K562 (cell line): ENCODE measurements around the gene ATP1A3. TPM values are rescaled to one million over a fixed set of nuclear protein-coding genes. Genes with fewer than 3 reads are reported as not detected.

ENCODE experiments used
- ARHGAP35 ChIP-seq: fragments of 450-650 bp; IDR thresholded peaks from 2 replicates; pipeline ENCODE4 v1.6.1; 2018; ENCODE audit not compliant: partially characterized antibody
- CCNT2 ChIP-seq: IDR thresholded peaks from 2 replicates; pipeline ENCODE4 v1.6.1; 2011; ENCODE audit warnings: borderline replicate concordance, low read depth, mild to moderate bottlenecking, moderate library complexity, mixed read lengths, low read length; ENCODE audit not compliant: insufficient read length; ENCODE audit errors: extremely low read depth
- ETV5 ChIP-seq: sonication (generic); formaldehyde crosslinking; IDR thresholded peaks from 2 replicates; pipeline ENCODE4 v1.4.0; 2020; ENCODE audit warnings: low read depth, mild to moderate bottlenecking, missing genetic modification reagents
- FIP1L1 ChIP-seq: fragments of 200-400 bp; formaldehyde crosslinking; IDR thresholded peaks from 2 replicates; pipeline ENCODE4 v1.6.1; 2018; ENCODE audit warnings: mild to moderate bottlenecking, low read depth, low read length; ENCODE audit not compliant: poor library complexity, severe bottlenecking
- MCM3 ChIP-seq: fragments of 450-650 bp; IDR thresholded peaks from 2 replicates; pipeline ENCODE4 v1.6.1; 2016
- PTRF ChIP-seq: fragments of 450-650 bp; IDR thresholded peaks from 2 replicates; pipeline ENCODE4 v1.6.1; 2016; ENCODE audit warnings: mild to moderate bottlenecking, missing genetic modification characterization, missing compliant biosample characterization
- RBFOX2 ChIP-seq: fragments of 200-400 bp; formaldehyde crosslinking; IDR thresholded peaks from 2 replicates; pipeline ENCODE4 v1.6.1; 2017; ENCODE audit warnings: low read depth, mild to moderate bottlenecking, low read length, moderate library complexity
- SRF ChIP-seq, 2 experiments: fragments of 250-450, 450-650 bp in 1 of 2; sonication (Bioruptor Pico) in 1 of 2; sonication (generic) in 1 of 2; formaldehyde crosslinking; IDR thresholded peaks; 2 replicates each; pipeline versions ENCODE4 v1.5.0 to v1.5.1; 2020 to 2022; ENCODE audit warnings: mild to moderate bottlenecking in 1 of 2, missing genetic modification reagents in 1 of 2
- TEAD2 ChIP-seq: fragments of 450-650 bp; IDR thresholded peaks from 2 replicates; pipeline ENCODE4 v1.6.1; 2016; ENCODE audit warnings: missing genetic modification characterization, control low read depth, missing compliant biosample characterization
- ZFP1 ChIP-seq: fragments of 450-650 bp; formaldehyde crosslinking; IDR thresholded peaks from 2 replicates; pipeline ENCODE4 v1.4.0; 2020; ENCODE audit warnings: mild to moderate bottlenecking, mixed read lengths
- ZNF121 ChIP-seq: sonication (generic); formaldehyde crosslinking; conservative IDR thresholded peaks from 2 replicates; pipeline ENCODE4 v1.8.0; 2022; ENCODE audit warnings: missing genetic modification reagents
- ZNF253 ChIP-seq: fragments of 250-450 bp; sonication (Bioruptor Pico); conservative IDR thresholded peaks from 2 replicates; pipeline ENCODE4 v1.6.1; 2021; ENCODE audit warnings: mild to moderate bottlenecking
- ZNF282 ChIP-seq: sonication (generic); formaldehyde crosslinking; IDR thresholded peaks from 2 replicates; pipeline ENCODE4 v1.8.1; 2023; ENCODE audit warnings: missing genetic modification reagents
- ZNF311 ChIP-seq: fragments of 250-450 bp; sonication (Bioruptor Pico); IDR thresholded peaks from 2 replicates; pipeline ENCODE4 v1.4.0; 2020; ENCODE audit warnings: mild to moderate bottlenecking, moderate library complexity
- ZNF316 ChIP-seq: fragments of 450-650 bp; IDR thresholded peaks from 2 replicates; pipeline ENCODE4 v1.6.1; 2016
- ZNF408 ChIP-seq: fragments of 250-450 bp; sonication (Bioruptor Pico); IDR thresholded peaks from 2 replicates; pipeline ENCODE4 v1.4.0; 2020; ENCODE audit warnings: low read depth, mild to moderate bottlenecking, moderate library complexity
- polyA plus RNA-seq, 8 experiments: library from polyadenylated mRNA; depleted of rRNA in 4 of 8; stranded (reverse) in 5 of 8; unstranded in 3 of 8; fragments of >200 nt; fragmentation: Nextera tagmentation in 2 of 8; fragmentation: Illumina TruSeq in 1 of 8; extraction: Ambion mirVana in 2 of 8; extraction: Trizol in 1 of 8; gene quantifications; 2 replicates each; pipeline versions ENCODE4 v1.2.1 to v1.2.3, GENCODE V29; 2011 to 2014; ENCODE audit warnings: inconsistent platforms in 1 of 8, missing spikeins in 1 of 8
- total RNA-seq, 7 experiments: library from RNA; depleted of rRNA in 6 of 7; stranded (reverse); fragments of >200 nt in 6 of 7; fragmentation: Illumina TruSeq in 2 of 7; extraction: Trizol in 2 of 7; gene quantifications; 2 replicates each; pipeline versions ENCODE4 v1.2.1 to v1.2.3, GENCODE V29; 2011 to 2021; ENCODE audit warnings: low replicate concordance in 1 of 7
- TF ChIP-seq, protein P1 (sequence below): fragments of 450-650 bp; formaldehyde crosslinking; IDR thresholded peaks from 2 replicates; pipeline ENCODE4 v1.4.0; 2020; ENCODE audit warnings: mild to moderate bottlenecking, moderate library complexity
- TF ChIP-seq, protein P2 (sequence below): sonication (generic); formaldehyde crosslinking; IDR thresholded peaks from 2 replicates; pipeline ENCODE4 v1.8.0; 2022; ENCODE audit warnings: mild to moderate bottlenecking, missing genetic modification reagents
- TF ChIP-seq, protein P3 (sequence below): IDR thresholded peaks from 2 replicates; pipeline ENCODE4 v1.6.1; 2014; ENCODE audit warnings: antibody characterized with exemption
- TF ChIP-seq, protein P4 (sequence below): fragments of 450-650 bp; IDR thresholded peaks from 2 replicates; pipeline ENCODE4 v1.6.1; 2017; ENCODE audit warnings: antibody characterized with exemption, mild to moderate bottlenecking

The ATP1A3 gene
- total and polyA plus RNA-seq, 9 of the 15 experiments (the other 6 are each of a cell fraction or from before 2014, with no cell fraction given), result 0.03 to 1.0 (median 0.17) TPM; not detected in 3

DNA sequence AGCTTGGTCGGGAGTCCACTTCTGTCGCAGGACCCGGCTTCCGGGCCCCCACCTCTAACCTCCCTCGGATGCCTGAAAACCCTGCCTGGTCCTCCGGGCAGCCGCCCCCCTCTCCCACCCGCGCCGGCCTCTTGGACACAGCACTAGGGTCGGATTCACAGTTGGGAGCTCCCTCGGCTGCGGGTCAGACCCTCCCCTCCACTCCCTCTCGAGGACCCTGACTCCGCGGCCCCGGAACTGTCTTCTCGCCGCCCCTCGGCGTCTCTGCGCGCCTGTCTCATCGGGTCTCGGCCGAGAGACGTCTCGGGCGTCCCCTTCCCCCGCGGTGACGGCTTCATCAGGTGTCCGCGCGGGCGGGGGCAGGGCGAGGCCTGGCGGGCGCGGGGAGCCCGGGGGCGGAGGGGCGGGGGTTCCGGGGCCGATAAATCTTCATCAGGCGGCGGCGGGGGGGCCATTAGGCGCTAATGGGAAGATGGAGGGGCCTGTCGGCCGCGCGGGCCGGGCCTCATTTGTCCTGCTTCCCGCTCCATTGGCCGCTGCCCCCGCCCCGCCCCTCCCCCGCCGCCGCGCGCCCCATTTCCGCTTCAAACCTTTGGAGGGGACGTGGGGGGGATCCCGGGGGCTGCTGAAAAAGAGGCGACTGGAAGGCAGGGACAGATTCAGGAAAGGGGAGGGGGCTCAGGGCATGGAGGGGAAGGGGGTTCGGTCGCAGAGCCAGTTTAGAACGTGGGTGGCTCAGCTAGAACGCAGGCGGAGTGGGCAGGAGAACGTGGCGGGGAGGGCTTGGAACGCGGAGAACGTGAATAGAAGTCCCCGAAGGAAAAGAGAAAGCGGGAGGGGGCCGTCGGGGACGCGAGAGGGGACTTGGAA is 53.9 kb downstream of the ATP1A3 start (continued):
- no peak for TF ChIP-seq ARHGAP35
- TF ChIP-seq, protein P1, sequence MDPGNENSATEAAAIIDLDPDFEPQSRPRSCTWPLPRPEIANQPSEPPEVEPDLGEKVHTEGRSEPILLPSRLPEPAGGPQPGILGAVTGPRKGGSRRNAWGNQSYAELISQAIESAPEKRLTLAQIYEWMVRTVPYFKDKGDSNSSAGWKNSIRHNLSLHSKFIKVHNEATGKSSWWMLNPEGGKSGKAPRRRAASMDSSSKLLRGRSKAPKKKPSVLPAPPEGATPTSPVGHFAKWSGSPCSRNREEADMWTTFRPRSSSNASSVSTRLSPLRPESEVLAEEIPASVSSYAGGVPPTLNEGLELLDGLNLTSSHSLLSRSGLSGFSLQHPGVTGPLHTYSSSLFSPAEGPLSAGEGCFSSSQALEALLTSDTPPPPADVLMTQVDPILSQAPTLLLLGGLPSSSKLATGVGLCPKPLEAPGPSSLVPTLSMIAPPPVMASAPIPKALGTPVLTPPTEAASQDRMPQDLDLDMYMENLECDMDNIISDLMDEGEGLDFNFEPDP (CRISPR knock-in tag), result no peak
- no peak for TF ChIP-seq TEAD2
- no peak for TF ChIP-seq ZNF316
- no peak for TF ChIP-seq ZFP1
- TF ChIP-seq, protein P2, sequence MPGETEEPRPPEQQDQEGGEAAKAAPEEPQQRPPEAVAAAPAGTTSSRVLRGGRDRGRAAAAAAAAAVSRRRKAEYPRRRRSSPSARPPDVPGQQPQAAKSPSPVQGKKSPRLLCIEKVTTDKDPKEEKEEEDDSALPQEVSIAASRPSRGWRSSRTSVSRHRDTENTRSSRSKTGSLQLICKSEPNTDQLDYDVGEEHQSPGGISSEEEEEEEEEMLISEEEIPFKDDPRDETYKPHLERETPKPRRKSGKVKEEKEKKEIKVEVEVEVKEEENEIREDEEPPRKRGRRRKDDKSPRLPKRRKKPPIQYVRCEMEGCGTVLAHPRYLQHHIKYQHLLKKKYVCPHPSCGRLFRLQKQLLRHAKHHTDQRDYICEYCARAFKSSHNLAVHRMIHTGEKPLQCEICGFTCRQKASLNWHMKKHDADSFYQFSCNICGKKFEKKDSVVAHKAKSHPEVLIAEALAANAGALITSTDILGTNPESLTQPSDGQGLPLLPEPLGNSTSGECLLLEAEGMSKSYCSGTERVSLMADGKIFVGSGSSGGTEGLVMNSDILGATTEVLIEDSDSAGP (CRISPR knock-in tag), result no peak
- TF ChIP-seq ZNF282 (CRISPR knock-in tag), result no peak
- no peak for TF ChIP-seq ZNF311 (CRISPR knock-in tag)
- TF ChIP-seq MCM3, result no peak
- TF ChIP-seq ZNF121 (CRISPR knock-in tag), result no peak
- TF ChIP-seq ZNF408 (CRISPR knock-in tag), result no peak
- TF ChIP-seq ETV5 (CRISPR knock-in tag), result peak; percentile 44; the same call in 1 of the 2 replicates
- TF ChIP-seq, protein P3, sequence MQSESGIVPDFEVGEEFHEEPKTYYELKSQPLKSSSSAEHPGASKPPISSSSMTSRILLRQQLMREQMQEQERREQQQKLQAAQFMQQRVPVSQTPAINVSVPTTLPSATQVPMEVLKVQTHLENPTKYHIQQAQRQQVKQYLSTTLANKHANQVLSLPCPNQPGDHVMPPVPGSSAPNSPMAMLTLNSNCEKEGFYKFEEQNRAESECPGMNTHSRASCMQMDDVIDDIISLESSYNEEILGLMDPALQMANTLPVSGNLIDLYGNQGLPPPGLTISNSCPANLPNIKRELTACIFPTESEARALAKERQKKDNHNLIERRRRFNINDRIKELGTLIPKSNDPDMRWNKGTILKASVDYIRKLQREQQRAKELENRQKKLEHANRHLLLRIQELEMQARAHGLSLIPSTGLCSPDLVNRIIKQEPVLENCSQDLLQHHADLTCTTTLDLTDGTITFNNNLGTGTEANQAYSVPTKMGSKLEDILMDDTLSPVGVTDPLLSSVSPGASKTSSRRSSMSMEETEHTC, result no peak; the same call in 1 of the 2 replicates
- peak; percentile 7 for TF ChIP-seq FIP1L1
- no peak for TF ChIP-seq ZNF253 (CRISPR knock-in tag)
- peak; percentile 75 for TF ChIP-seq RBFOX2
- TF ChIP-seq PTRF, result no peak
- no peak for TF ChIP-seq SRF (CRISPR knock-in tag; IDR thresholded peaks at IDR 0.05)
- TF ChIP-seq, protein P4, sequence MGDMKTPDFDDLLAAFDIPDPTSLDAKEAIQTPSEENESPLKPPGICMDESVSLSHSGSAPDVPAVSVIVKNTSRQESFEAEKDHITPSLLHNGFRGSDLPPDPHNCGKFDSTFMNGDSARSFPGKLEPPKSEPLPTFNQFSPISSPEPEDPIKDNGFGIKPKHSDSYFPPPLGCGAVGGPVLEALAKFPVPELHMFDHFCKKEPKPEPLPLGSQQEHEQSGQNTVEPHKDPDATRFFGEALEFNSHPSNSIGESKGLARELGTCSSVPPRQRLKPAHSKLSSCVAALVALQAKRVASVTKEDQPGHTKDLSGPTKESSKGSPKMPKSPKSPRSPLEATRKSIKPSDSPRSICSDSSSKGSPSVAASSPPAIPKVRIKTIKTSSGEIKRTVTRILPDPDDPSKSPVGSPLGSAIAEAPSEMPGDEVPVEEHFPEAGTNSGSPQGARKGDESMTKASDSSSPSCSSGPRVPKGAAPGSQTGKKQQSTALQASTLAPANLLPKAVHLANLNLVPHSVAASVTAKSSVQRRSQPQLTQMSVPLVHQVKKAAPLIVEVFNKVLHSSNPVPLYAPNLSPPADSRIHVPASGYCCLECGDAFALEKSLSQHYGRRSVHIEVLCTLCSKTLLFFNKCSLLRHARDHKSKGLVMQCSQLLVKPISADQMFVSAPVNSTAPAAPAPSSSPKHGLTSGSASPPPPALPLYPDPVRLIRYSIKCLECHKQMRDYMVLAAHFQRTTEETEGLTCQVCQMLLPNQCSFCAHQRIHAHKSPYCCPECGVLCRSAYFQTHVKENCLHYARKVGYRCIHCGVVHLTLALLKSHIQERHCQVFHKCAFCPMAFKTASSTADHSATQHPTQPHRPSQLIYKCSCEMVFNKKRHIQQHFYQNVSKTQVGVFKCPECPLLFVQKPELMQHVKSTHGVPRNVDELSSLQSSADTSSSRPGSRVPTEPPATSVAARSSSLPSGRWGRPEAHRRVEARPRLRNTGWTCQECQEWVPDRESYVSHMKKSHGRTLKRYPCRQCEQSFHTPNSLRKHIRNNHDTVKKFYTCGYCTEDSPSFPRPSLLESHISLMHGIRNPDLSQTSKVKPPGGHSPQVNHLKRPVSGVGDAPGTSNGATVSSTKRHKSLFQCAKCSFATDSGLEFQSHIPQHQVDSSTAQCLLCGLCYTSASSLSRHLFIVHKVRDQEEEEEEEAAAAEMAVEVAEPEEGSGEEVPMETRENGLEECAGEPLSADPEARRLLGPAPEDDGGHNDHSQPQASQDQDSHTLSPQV, result no peak
- TF ChIP-seq CCNT2, result no peak
